ENCODE results near the gene KCNQ1OT1.

The KCNQ1OT1 gene

GRCh38 chr11:2717561-2718325, 17.9 kb upstream of the KCNQ1OT1 start:
- Mint-ChIP-seq H3K27me3 (ENCODE audit: low read depth) (no peaks in the 10 kb centered on the region), H3K27ac (no peak overlapping the region), H3K4me1 (ENCODE audit: low read depth) (no peaks in the 10 kb centered on the region), H3K9me3 (no peaks in the 10 kb centered on the region), H3K36me3 (ENCODE audit: low read depth) (no peaks in the 10 kb centered on the region), H3K4me3 (no peak overlapping the region)

GRCh38 chr11:2716376-2717095, 16.7 kb upstream of the KCNQ1OT1 start:
- Mint-ChIP-seq H3K4me1 (ENCODE audit: low read depth) (no peaks in the 10 kb centered on the region), H3K27me3 (ENCODE audit: low read depth) (no peaks in the 10 kb centered on the region), H3K36me3 (ENCODE audit: low read depth) (no peaks in the 10 kb centered on the region), H3K4me3 (no peak overlapping the region), H3K27ac (no peak overlapping the region), H3K9me3 (no peaks in the 10 kb centered on the region)

- H3K36me3 Mint-ChIP-seq (ENCODE audit: low read depth): no peaks in the 10 kb centered on the region
- no peaks in the 10 kb centered on the region for H3K4me1 Mint-ChIP-seq (ENCODE audit: low read depth)
- no peak overlapping the region for H3K4me3 Mint-ChIP-seq
- peaks cover 4% of the 10 kb centered on the region for H3K27me3 Mint-ChIP-seq (ENCODE audit: low read depth)
- no peak overlapping the region for H3K27ac Mint-ChIP-seq
- H3K9me3 Mint-ChIP-seq: no peaks in the 10 kb centered on the region
These were observed 16.0 kb upstream of the KCNQ1OT1 start for GRCh38 chr11:2715716-2716350.

- Mint-ChIP-seq H3K4me3 (no peak overlapping the region), H3K9me3 (peaks cover 5% of the 10 kb centered on the region), H3K27me3 (ENCODE audit: low read depth) (peaks cover 4% of the 10 kb centered on the region), H3K27ac (no peak overlapping the region), H3K36me3 (ENCODE audit: low read depth) (no peaks in the 10 kb centered on the region), H3K4me1 (ENCODE audit: low read depth) (no peaks in the 10 kb centered on the region)
These were observed 15.1 kb upstream of the KCNQ1OT1 start for GRCh38 chr11:2714871-2715270.

GRCh38 chr11:2714463-2714800, 14.6 kb upstream of the KCNQ1OT1 start:
- H3K9me3 Mint-ChIP-seq: peaks cover 8% of the 10 kb centered on the region
- no peak overlapping the region for H3K4me3 Mint-ChIP-seq
- H3K4me1 Mint-ChIP-seq (ENCODE audit: low read depth): no peaks in the 10 kb centered on the region
- H3K27me3 Mint-ChIP-seq (ENCODE audit: low read depth): peaks cover 4% of the 10 kb centered on the region
- no peaks in the 10 kb centered on the region for H3K36me3 Mint-ChIP-seq (ENCODE audit: low read depth)
- H3K27ac Mint-ChIP-seq: no peak overlapping the region

GRCh38 chr11:2713661-2714462, 14.1 kb upstream of the KCNQ1OT1 start:
- H3K9me3 Mint-ChIP-seq: peaks cover 8% of the 10 kb centered on the region
- no peaks in the 10 kb centered on the region for H3K36me3 Mint-ChIP-seq (ENCODE audit: low read depth)
- no peaks in the 10 kb centered on the region for H3K4me1 Mint-ChIP-seq (ENCODE audit: low read depth)
- no peak overlapping the region for H3K27ac Mint-ChIP-seq
- no peak overlapping the region for H3K4me3 Mint-ChIP-seq
- peaks cover 4% of the 10 kb centered on the region for H3K27me3 Mint-ChIP-seq (ENCODE audit: low read depth)

GRCh38 chr11:2713094-2713493, 13.3 kb upstream of the KCNQ1OT1 start:
- Mint-ChIP-seq H3K9me3 (peaks cover 8% of the 10 kb centered on the region), H3K27me3 (ENCODE audit: low read depth) (peaks cover 4% of the 10 kb centered on the region), H3K4me1 (ENCODE audit: low read depth) (no peaks in the 10 kb centered on the region), H3K4me3 (no peak overlapping the region), H3K36me3 (ENCODE audit: low read depth) (no peaks in the 10 kb centered on the region), H3K27ac (no peak overlapping the region)

- Mint-ChIP-seq H3K27ac (no peak overlapping the region), H3K36me3 (ENCODE audit: low read depth) (no peaks in the 10 kb centered on the region), H3K9me3 (peaks cover 8% of the 10 kb centered on the region), H3K4me1 (ENCODE audit: low read depth) (no peaks in the 10 kb centered on the region), H3K4me3 (no peak overlapping the region), H3K27me3 (ENCODE audit: low read depth) (peaks cover 4% of the 10 kb centered on the region)
These were observed 11.4 kb upstream of the KCNQ1OT1 start for GRCh38 chr11:2711161-2711560.

GRCh38 chr11:2709429-2709828, 9.6 kb upstream of the KCNQ1OT1 start:
- Mint-ChIP-seq H3K27ac (no peak overlapping the region), H3K27me3 (ENCODE audit: low read depth) (peaks cover 4% of the 10 kb centered on the region), H3K36me3 (ENCODE audit: low read depth) (no peaks in the 10 kb centered on the region), H3K9me3 (peaks cover 8% of the 10 kb centered on the region), H3K4me3 (no peak overlapping the region), H3K4me1 (ENCODE audit: low read depth) (no peaks in the 10 kb centered on the region)

- H3K9me3 Mint-ChIP-seq: peaks cover 8% of the 10 kb centered on the region
- H3K27me3 Mint-ChIP-seq (ENCODE audit: low read depth): peaks cover 4% of the 10 kb centered on the region
- H3K4me1 Mint-ChIP-seq (ENCODE audit: low read depth): no peaks in the 10 kb centered on the region
- no peak overlapping the region for H3K4me3 Mint-ChIP-seq
- H3K27ac Mint-ChIP-seq: no peak overlapping the region
- no peaks in the 10 kb centered on the region for H3K36me3 Mint-ChIP-seq (ENCODE audit: low read depth)
These were observed 9.0 kb upstream of the KCNQ1OT1 start for GRCh38 chr11:2708757-2709281.

GRCh38 chr11:2708151-2708581, 8.4 kb upstream of the KCNQ1OT1 start:
- Mint-ChIP-seq H3K27ac (no peak overlapping the region), H3K4me3 (no peak overlapping the region), H3K9me3 (peaks cover 8% of the 10 kb centered on the region), H3K36me3 (ENCODE audit: low read depth) (no peaks in the 10 kb centered on the region), H3K4me1 (ENCODE audit: low read depth) (no peaks in the 10 kb centered on the region), H3K27me3 (ENCODE audit: low read depth) (peaks cover 4% of the 10 kb centered on the region)

- Mint-ChIP-seq H3K4me1 (ENCODE audit: low read depth) (no peaks in the 10 kb centered on the region), H3K36me3 (ENCODE audit: low read depth) (no peaks in the 10 kb centered on the region), H3K27ac (no peak overlapping the region), H3K4me3 (no peak overlapping the region), H3K9me3 (peaks cover 8% of the 10 kb centered on the region), H3K27me3 (ENCODE audit: low read depth) (peaks cover 4% of the 10 kb centered on the region)
These were observed 7.9 kb upstream of the KCNQ1OT1 start for GRCh38 chr11:2707736-2708135.

GRCh38 chr11:2706321-2706720, 6.5 kb upstream of the KCNQ1OT1 start:
- peaks cover 8% of the 10 kb centered on the region for H3K9me3 Mint-ChIP-seq
- H3K4me1 Mint-ChIP-seq (ENCODE audit: low read depth): no peaks in the 10 kb centered on the region
- H3K36me3 Mint-ChIP-seq (ENCODE audit: low read depth): no peaks in the 10 kb centered on the region
- H3K27ac Mint-ChIP-seq: no peak overlapping the region
- no peak overlapping the region for H3K4me3 Mint-ChIP-seq
- H3K27me3 Mint-ChIP-seq (ENCODE audit: low read depth): peaks cover 2% of the 10 kb centered on the region

GRCh38 chr11:2704896-2705606, 5.3 kb upstream of the KCNQ1OT1 start:
- Mint-ChIP-seq H3K27me3 (ENCODE audit: low read depth) (no peaks in the 10 kb centered on the region), H3K36me3 (ENCODE audit: low read depth) (no peaks in the 10 kb centered on the region), H3K4me3 (no peak overlapping the region), H3K9me3 (peaks cover 3% of the 10 kb centered on the region), H3K4me1 (ENCODE audit: low read depth) (no peaks in the 10 kb centered on the region), H3K27ac (no peak overlapping the region)

Data from T-helper 1 cell treated with Interleukin-12 subunit alpha and Interleukin-12 subunit beta and Interleukin-4 antibody, amounts not matched to agents 30 μg/mL and 1 μg/mL, for 36 hours (primary cell).